Astrocyte (in vitro differentiated cells and primary cell): ENCODE results near the gene C17orf113.

Experiments
- EZH2 ChIP-seq: IDR thresholded peaks from 2 replicates; pipeline ENCODE4 v1.6.1; 2012; ENCODE audit warnings: mild to moderate bottlenecking, low read length, inconsistent platforms; ENCODE audit not compliant: insufficient read depth
- TF ChIP-seq, protein P1 (sequence below): IDR thresholded peaks from 2 replicates; pipeline ENCODE4 v1.5.1; 2011; ENCODE audit warnings: low read depth, mild to moderate bottlenecking, inconsistent platforms, low read length, moderate library complexity; ENCODE audit not compliant: insufficient read depth

DNA sequence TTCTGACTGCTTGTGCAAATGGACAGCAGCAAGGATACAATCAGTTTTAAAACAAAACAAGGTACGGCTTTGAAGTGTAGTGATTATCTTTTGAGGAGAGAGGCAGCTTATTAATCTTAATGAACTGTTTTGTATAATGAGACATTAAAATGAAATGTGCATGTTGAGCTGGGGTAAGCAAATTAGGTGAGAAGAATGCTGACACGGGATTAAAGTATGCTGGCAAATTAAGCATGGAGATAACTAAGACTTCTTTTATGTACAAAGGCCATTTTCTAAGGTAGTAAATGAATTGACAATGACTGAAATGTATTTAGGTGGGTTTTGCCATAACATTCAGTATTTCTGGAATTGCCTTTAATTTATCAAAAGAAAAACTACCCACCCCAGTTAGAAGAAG, 51.9 kb downstream of the C17orf113 start:
- TF ChIP-seq, protein P1, sequence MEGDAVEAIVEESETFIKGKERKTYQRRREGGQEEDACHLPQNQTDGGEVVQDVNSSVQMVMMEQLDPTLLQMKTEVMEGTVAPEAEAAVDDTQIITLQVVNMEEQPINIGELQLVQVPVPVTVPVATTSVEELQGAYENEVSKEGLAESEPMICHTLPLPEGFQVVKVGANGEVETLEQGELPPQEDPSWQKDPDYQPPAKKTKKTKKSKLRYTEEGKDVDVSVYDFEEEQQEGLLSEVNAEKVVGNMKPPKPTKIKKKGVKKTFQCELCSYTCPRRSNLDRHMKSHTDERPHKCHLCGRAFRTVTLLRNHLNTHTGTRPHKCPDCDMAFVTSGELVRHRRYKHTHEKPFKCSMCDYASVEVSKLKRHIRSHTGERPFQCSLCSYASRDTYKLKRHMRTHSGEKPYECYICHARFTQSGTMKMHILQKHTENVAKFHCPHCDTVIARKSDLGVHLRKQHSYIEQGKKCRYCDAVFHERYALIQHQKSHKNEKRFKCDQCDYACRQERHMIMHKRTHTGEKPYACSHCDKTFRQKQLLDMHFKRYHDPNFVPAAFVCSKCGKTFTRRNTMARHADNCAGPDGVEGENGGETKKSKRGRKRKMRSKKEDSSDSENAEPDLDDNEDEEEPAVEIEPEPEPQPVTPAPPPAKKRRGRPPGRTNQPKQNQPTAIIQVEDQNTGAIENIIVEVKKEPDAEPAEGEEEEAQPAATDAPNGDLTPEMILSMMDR, result no peak
- no peak for TF ChIP-seq EZH2
